ENCODE results near the gene GOLGA3.

- TF ChIP-seq, protein P1, sequence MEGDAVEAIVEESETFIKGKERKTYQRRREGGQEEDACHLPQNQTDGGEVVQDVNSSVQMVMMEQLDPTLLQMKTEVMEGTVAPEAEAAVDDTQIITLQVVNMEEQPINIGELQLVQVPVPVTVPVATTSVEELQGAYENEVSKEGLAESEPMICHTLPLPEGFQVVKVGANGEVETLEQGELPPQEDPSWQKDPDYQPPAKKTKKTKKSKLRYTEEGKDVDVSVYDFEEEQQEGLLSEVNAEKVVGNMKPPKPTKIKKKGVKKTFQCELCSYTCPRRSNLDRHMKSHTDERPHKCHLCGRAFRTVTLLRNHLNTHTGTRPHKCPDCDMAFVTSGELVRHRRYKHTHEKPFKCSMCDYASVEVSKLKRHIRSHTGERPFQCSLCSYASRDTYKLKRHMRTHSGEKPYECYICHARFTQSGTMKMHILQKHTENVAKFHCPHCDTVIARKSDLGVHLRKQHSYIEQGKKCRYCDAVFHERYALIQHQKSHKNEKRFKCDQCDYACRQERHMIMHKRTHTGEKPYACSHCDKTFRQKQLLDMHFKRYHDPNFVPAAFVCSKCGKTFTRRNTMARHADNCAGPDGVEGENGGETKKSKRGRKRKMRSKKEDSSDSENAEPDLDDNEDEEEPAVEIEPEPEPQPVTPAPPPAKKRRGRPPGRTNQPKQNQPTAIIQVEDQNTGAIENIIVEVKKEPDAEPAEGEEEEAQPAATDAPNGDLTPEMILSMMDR (IDR thresholded peaks at IDR 0.05) = no peak
- no peak for TF ChIP-seq POLR2A (IDR thresholded peaks at IDR 0.05)
Observed at GRCh38 chr12:132747896-132748295, 80.8 kb downstream of the GOLGA3 start.

Measured in esophagus squamous epithelium (tissue), 4 donors.